Measurements from ENCODE around the gene PHYKPL. TPM values are rescaled to one million over a fixed set of nuclear protein-coding genes. Genes with fewer than 3 reads are reported as not detected.

The PHYKPL gene
- total and polyA plus RNA-seq, 2 of the 13 experiments (the other 11 are each of a cell fraction or from before 2014, with no cell fraction given), result 18.0 to 78.6 TPM

DNA sequence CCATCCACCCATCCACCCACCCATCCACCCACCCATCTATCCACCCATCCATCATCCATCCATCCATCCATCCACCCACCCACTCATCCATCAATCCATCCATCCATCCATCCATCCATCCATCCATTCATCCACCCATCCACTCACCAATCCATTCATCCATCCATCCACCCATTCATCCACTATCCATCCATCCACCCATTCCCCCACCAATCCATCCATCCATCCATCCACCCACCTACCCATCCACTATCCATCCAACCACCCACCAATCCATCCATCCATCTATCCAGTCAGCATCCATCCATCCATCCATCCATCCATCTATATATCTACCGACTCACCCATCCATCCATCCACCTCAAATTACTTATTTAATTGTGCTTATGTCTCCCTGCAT is 36.9 kb upstream of the PHYKPL start:
- CTCF ChIA-PET (ENCODE audit: low intra/inter-chr PET ratio, low total read pairs), result no interaction called here
- Histone ChIP-seq H4K20me1 (ENCODE audit: insufficient read depth, low read length) (no peaks in the 10 kb centered on the region), H3K27me3 (ENCODE audit: control insufficient read depth in 1 of 2, insufficient read depth in 2 of 2, low read length in 2 of 2) (peaks cover 5 to 35% of the 10 kb centered on the region in 2 experiments; a peak in 4 of 5 replicates), H3K9me3 (ENCODE audit: low read length) (no peaks in the 10 kb centered on the region), H3K36me3 (replicated peaks in 1 of 2; ENCODE audit: control insufficient read depth in 1 of 2, insufficient read depth in 2 of 2, low read length in 2 of 2) (no peaks in the 10 kb centered on the region), H3K4me3 (replicated peaks in 1 of 3; ENCODE audit: insufficient read depth in 1 of 3, low read depth in 2 of 3, low read length in 3 of 3) (no peak overlapping the region), H3K4me1 (ENCODE audit: insufficient read depth, low read length) (no peaks in the 10 kb centered on the region), H3K27ac (ENCODE audit: extremely low read length, insufficient read depth, low read length) (no peak overlapping the region), H3K9ac (ENCODE audit: insufficient read depth, low read depth, low read length) (no peak overlapping the region), H3K4me2 (ENCODE audit: low read depth, low read length) (no peak overlapping the region), H3K79me2 (ENCODE audit: insufficient read depth, low read length) (no peaks in the 10 kb centered on the region), H2AFZ (ENCODE audit: low read length) (no peak overlapping the region)
- DNase-seq (ENCODE audit: low spot score), result no peak
- 5% methylated on average over 1 of the region's 1 CpG for WGBS (ENCODE audit: low lambda C conversion rate)
- POLR2A ChIA-PET, result no interaction called here
- ATAC-seq, result no peak
- TF ChIP-seq, protein P1, sequence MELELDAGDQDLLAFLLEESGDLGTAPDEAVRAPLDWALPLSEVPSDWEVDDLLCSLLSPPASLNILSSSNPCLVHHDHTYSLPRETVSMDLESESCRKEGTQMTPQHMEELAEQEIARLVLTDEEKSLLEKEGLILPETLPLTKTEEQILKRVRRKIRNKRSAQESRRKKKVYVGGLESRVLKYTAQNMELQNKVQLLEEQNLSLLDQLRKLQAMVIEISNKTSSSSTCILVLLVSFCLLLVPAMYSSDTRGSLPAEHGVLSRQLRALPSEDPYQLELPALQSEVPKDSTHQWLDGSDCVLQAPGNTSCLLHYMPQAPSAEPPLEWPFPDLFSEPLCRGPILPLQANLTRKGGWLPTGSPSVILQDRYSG (CRISPR knock-in tag; IDR thresholded peaks at IDR 0.05), result no peak
- TF ChIP-seq KDM2A (CRISPR knock-in tag; IDR thresholded peaks at IDR 0.05; ENCODE audit: borderline replicate concordance, low read depth), result no peak
- TF ChIP-seq, protein P2, sequence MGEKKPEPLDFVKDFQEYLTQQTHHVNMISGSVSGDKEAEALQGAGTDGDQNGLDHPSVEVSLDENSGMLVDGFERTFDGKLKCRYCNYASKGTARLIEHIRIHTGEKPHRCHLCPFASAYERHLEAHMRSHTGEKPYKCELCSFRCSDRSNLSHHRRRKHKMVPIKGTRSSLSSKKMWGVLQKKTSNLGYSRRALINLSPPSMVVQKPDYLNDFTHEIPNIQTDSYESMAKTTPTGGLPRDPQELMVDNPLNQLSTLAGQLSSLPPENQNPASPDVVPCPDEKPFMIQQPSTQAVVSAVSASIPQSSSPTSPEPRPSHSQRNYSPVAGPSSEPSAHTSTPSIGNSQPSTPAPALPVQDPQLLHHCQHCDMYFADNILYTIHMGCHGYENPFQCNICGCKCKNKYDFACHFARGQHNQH (CRISPR knock-in tag; IDR thresholded peaks at IDR 0.05), result no peak
- in situ Hi-C loops (cut with HindIII; ENCODE audit: extremely low pct_ligation_motif_present, low pct_unique_long_range_greater_than_20kb) (no loop called here), intact Hi-C loops (cut with micrococcal nuclease; ENCODE audit: unreplicated experiment) (no loop called here)
- no peak for FAIRE-seq
- no TSS peak for BruUV-seq (replicated peaks)

- FAIRE-seq (no peak), ATAC-seq (no peak), DNase-seq (ENCODE audit: low spot score) (no peak)
- H3K79me2 ChIP-seq (ENCODE audit: insufficient read depth, low read length), result no peaks in the 10 kb centered on the region
- H3K4me1 ChIP-seq (ENCODE audit: insufficient read depth, low read length), result no peaks in the 10 kb centered on the region
- in situ Hi-C loops (cut with HindIII; ENCODE audit: extremely low pct_ligation_motif_present, low pct_unique_long_range_greater_than_20kb) (no loop called here), intact Hi-C loops (cut with micrococcal nuclease; ENCODE audit: unreplicated experiment) (no loop called here)
- H3K27ac ChIP-seq (ENCODE audit: extremely low read length, insufficient read depth, low read length), result no peak overlapping the region
- no peaks in the 10 kb centered on the region for H4K20me1 ChIP-seq (ENCODE audit: insufficient read depth, low read length)
- H2AFZ ChIP-seq (ENCODE audit: low read length), result no peak overlapping the region
- TF ChIP-seq PHF5A (CRISPR knock-in tag; IDR thresholded peaks at IDR 0.05; ENCODE audit: low read depth, unreplicated experiment), result no peak
- no peak for TF ChIP-seq FOXK2 (IDR thresholded peaks at IDR 0.05)
- ChIA-PET POLR2A (no interaction called here), CTCF (ENCODE audit: low intra/inter-chr PET ratio, low total read pairs) (no interaction called here)
- no peaks in the 10 kb centered on the region for H3K9me3 ChIP-seq (ENCODE audit: low read length)
- no peaks in the 10 kb centered on the region for H3K36me3 ChIP-seq (replicated peaks in 1 of 2; ENCODE audit: control insufficient read depth in 1 of 2, insufficient read depth in 2 of 2, low read length in 2 of 2)
- no peak overlapping the region for H3K4me2 ChIP-seq (ENCODE audit: low read depth, low read length)
- BruUV-seq (replicated peaks), result no TSS peak
- H3K4me3 ChIP-seq (replicated peaks in 1 of 3; ENCODE audit: insufficient read depth in 1 of 3, low read depth in 2 of 3, low read length in 3 of 3), result no peak overlapping the region
- H3K27me3 ChIP-seq (ENCODE audit: control insufficient read depth in 1 of 2, insufficient read depth in 2 of 2, low read length in 2 of 2), result peaks cover 5 to 23% of the 10 kb centered on the region in 2 experiments; a peak in 4 of 5 replicates
- no peak overlapping the region for H3K9ac ChIP-seq (ENCODE audit: insufficient read depth, low read depth, low read length)
- 33% methylated on average over 9 of the region's 10 CpGs for WGBS (ENCODE audit: low lambda C conversion rate)
Measured at GRCh38 chr5:178267876-178268275, 35.3 kb upstream of the PHYKPL start.
